Right lobe of liver (tissue), 6 donors: Measurements from ENCODE around the gene SF3B3. TPM values are rescaled to one million over a fixed set of nuclear protein-coding genes. Genes with fewer than 3 reads are reported as not detected.

Source experiments
- ATAC-seq, 4 donors: fragments of 200-7000 bp; cut with Tn5 transposase; one replicate each; pipeline ENCODE4 v1.9.1; 2020; ENCODE audit warnings: mild to moderate bottlenecking in 4 of 4, moderate library complexity in 4 of 4
- DNase-seq, 3 donors: peaks; one replicate each; pipeline ENCODE4 v3.0.0-alpha.2; 2020
- H3K27ac ChIP-seq, 3 donors: fragments of 200-600 bp; one replicate each; pipeline ENCODE4 v1.8.0; 2022
- H3K27me3 ChIP-seq, 2 donors: fragments of 200-600 bp; one replicate each; pipeline ENCODE4 v1.8.0; 2022
- H3K36me3 ChIP-seq, 4 donors: fragments of 200-600 bp; sonication (generic) in 1 of 4; one replicate each; pipeline versions ENCODE4 v1.5.1 to v1.8.0; 2017 to 2022; ENCODE audit warnings: control low read depth in 1 of 4
- H3K4me1 ChIP-seq, 4 donors: fragments of 200-600 bp; sonication (generic) in 1 of 4; one replicate each; pipeline versions ENCODE4 v1.5.1 to v1.8.0; 2017 to 2022; ENCODE audit warnings: control low read depth in 1 of 4
- H3K4me3 ChIP-seq, 3 donors: fragments of 200-600 bp; one replicate each; pipeline ENCODE4 v1.8.0; 2022
- H3K9me3 ChIP-seq, 4 donors: fragments of 200-600 bp; sonication (generic) in 1 of 4; one replicate each; pipeline versions ENCODE4 v1.5.1 to v1.8.0; 2017 to 2022; ENCODE audit warnings: control low read depth in 1 of 4
- CTCF ChIP-seq, 4 donors: fragments of 200-600 bp in 3 of 4; fragments of 450-650 bp in 1 of 4; IDR thresholded peaks; one replicate each; pipeline versions ENCODE4 v1.5.1 to v1.8.0; 2016 to 2022; ENCODE audit warnings: antibody characterized with exemption in 4 of 4, mild to moderate bottlenecking in 2 of 4
- POLR2A ChIP-seq: fragments of 450-650 bp; IDR thresholded peaks from one replicate; pipeline ENCODE4 v1.6.1; 2017; ENCODE audit warnings: antibody characterized with exemption, mild to moderate bottlenecking
- WGBS: methylation state at CpG from one replicate; pipeline ENCODE4 v1.1.6; 2018; ENCODE audit warnings: low coverage, low lambda C conversion rate; ENCODE audit not compliant: insufficient coverage; ENCODE audit errors: missing lambda C conversion rate; 5-methylcytosine and 5-hydroxymethylcytosine counted together
- intact Hi-C, 2 donors: fragments of 100-400 bp; cut with DNase I; formaldehyde crosslinking; loops; one replicate each; pipeline versions ENCODE4 v1.11.2 to v1.14.1; 2022
- total RNA-seq, 6 experiments: library from RNA; depleted of rRNA in 2 of 6; stranded (reverse); fragments of >200 nt in 2 of 6; fragmentation: NEBNext Ultra II Directional in 3 of 6; extraction: Animal tissue kit (Norgen Biotek cat#: 25700) in 3 of 6; gene quantifications; one replicate each; pipeline versions ENCODE4 v1.1.0 to v1.2.4, GENCODE V29; 2016 to 2023
- donor health status: DM: no; HTN: yes; CAD: no.
- donor health status: DM: no; HTN: no; CAD: no.
- donor health status: DM: no; HTN: no; CAD: no.
- donor health status: DM: no; HTN: yes; CAD: no.
- donor health status: DM: no; HTN: yes; CAD: no.

SF3B3 gene
- total RNA-seq, 6 experiments from 2014 or later: 51.4 to 110 (median 90.7) TPM

- no peak for ATAC-seq
- Histone ChIP-seq H3K4me1 (no peaks in the 10 kb centered on the region), H3K4me3 (no peak overlapping the region), H3K36me3 (no peaks in the 10 kb centered on the region), H3K9me3 (no peaks in the 10 kb centered on the region), H3K27ac (no peak overlapping the region), H3K27me3 (no peaks in the 10 kb centered on the region)
- intact Hi-C loops: no loop called here
- TF ChIP-seq CTCF (IDR thresholded peaks at IDR 0.05): no peak
- no peak for TF ChIP-seq POLR2A
- DNase-seq: no peak
- 67% methylated on average over 2 of the region's 4 CpGs for WGBS
These were observed 73.7 kb downstream of the SF3B3 start for GRCh38 chr16:70597135-70597835.

GRCh38 chr16:70598937-70599503 is 75.4 kb downstream of the SF3B3 start:
- DNase-seq: no peak
- 58% methylated on average over 6 of the region's 6 CpGs for WGBS
- Histone ChIP-seq H3K4me1 (no peaks in the 10 kb centered on the region), H3K4me3 (no peak overlapping the region), H3K27me3 (no peaks in the 10 kb centered on the region), H3K36me3 (no peaks in the 10 kb centered on the region), H3K27ac (no peak overlapping the region), H3K9me3 (no peaks in the 10 kb centered on the region)
- peak; percentile 40 to 58 (median 43) for ATAC-seq
- intact Hi-C loops: no loop called here
- no peak for TF ChIP-seq CTCF (IDR thresholded peaks at IDR 0.05)
- no peak for TF ChIP-seq POLR2A

- no peak for DNase-seq
- Histone ChIP-seq H3K9me3 (no peaks in the 10 kb centered on the region), H3K27me3 (no peaks in the 10 kb centered on the region), H3K4me3 (no peak overlapping the region), H3K4me1 (no peaks in the 10 kb centered on the region), H3K36me3 (no peaks in the 10 kb centered on the region), H3K27ac (no peak overlapping the region)
- TF ChIP-seq POLR2A: no peak
- no peak for TF ChIP-seq CTCF (IDR thresholded peaks at IDR 0.05)
- 63% methylated on average over 3 of the region's 3 CpGs for WGBS
- ATAC-seq: no peak
- intact Hi-C loops: no loop called here
These were observed 77.1 kb downstream of the SF3B3 start for GRCh38 chr16:70600730-70601129.

- no peak for DNase-seq
- Histone ChIP-seq H3K27me3 (no peaks in the 10 kb centered on the region), H3K27ac (no peak overlapping the region), H3K9me3 (no peaks in the 10 kb centered on the region), H3K4me3 (no peak overlapping the region), H3K4me1 (no peaks in the 10 kb centered on the region), H3K36me3 (no peaks in the 10 kb centered on the region)
- TF ChIP-seq CTCF (IDR thresholded peaks at IDR 0.05): no peak
- no peak for TF ChIP-seq POLR2A
- no peak for ATAC-seq
- WGBS: 59% methylated on average over 4 of the region's 8 CpGs
- intact Hi-C loops: no loop called here
These were observed 78.3 kb downstream of the SF3B3 start for GRCh38 chr16:70601576-70602575.
